IMR-90 (cell line): ENCODE measurements around the gene MLLT10. TPM values are rescaled to one million over a fixed set of nuclear protein-coding genes. Genes with fewer than 3 reads are reported as not detected.
"Not testable (repeated sequence)": the region's sequence is repeated elsewhere in the genome, so short reads cannot be mapped to it uniquely, and the experiment has no call there.

Experiments
- ATAC-seq: fragments of 200-7000 bp; cut with Tn5 transposase; 2 replicates; pipeline ENCODE4 v1.9.1; 2020; ENCODE audit warnings: low read depth, mild to moderate bottlenecking, moderate library complexity
- BruUV-seq: library from RNA; stranded (reverse); fragments of 400-500 nt; replicated peaks from 2 replicates; lab custom pipeline; 2021; lab: Mats Ljungman, UMichigan
- CTCF ChIA-PET: fragments of 300-600 bp; formaldehyde crosslinking; extraction: SDS; loops from one replicate; lab custom pipeline; 2021; ENCODE audit warnings: antibody characterized with exemption; lab: Yijun Ruan, JAX
- POLR2A ChIA-PET: fragments of 300-600 bp; sonication (Branson Sonifier 250); formaldehyde crosslinking; loops from one replicate; lab custom pipeline; 2022; ENCODE audit warnings: antibody characterized with exemption; ENCODE audit not compliant: unreplicated experiment; lab: Charles Lee
- DNase-seq: peaks from one replicate; pipeline ENCODE4 v3.0.0; 2013
- H2AFZ ChIP-seq: replicated peaks from 2 replicates; pipeline ENCODE3; 2013; ENCODE audit warnings: low read length, mild to moderate bottlenecking; ENCODE audit not compliant: poor library complexity
- H2AK5ac ChIP-seq: 2 replicates; pipeline ENCODE4 v1.6.1; 2013; ENCODE audit warnings: low read depth, low read length, inconsistent platforms
- H2AK9ac ChIP-seq: replicated peaks from 2 replicates; pipeline ENCODE3; 2013; ENCODE audit warnings: mild to moderate bottlenecking, low read depth, low read length, moderate library complexity; ENCODE audit not compliant: poor library complexity
- H2BK120ac ChIP-seq: 2 replicates; pipeline ENCODE4 v1.6.1; 2013; ENCODE audit warnings: low read depth, low read length, inconsistent platforms
- H2BK15ac ChIP-seq: 3 replicates; pipeline ENCODE4 v1.6.1; 2013; ENCODE audit warnings: low read depth, low read length, inconsistent platforms
- H2BK20ac ChIP-seq: 2 replicates; pipeline ENCODE4 v1.6.1; 2013; ENCODE audit warnings: low read depth, mild to moderate bottlenecking, inconsistent platforms, low read length, moderate library complexity
- H2BK5ac ChIP-seq: 2 replicates; pipeline ENCODE4 v1.6.1; 2013; ENCODE audit warnings: mild to moderate bottlenecking, low read depth, low read length, inconsistent platforms; ENCODE audit not compliant: poor library complexity, severe bottlenecking
- H3K14ac ChIP-seq: replicated peaks from 2 replicates; pipeline ENCODE4 v1.6.1; 2013; ENCODE audit warnings: low read depth, low read length, inconsistent platforms
- H3K18ac ChIP-seq: 2 replicates; pipeline ENCODE4 v1.6.1; 2013; ENCODE audit warnings: low read depth, low read length, control low read depth
- H3K23ac ChIP-seq: 2 replicates; pipeline ENCODE4 v1.6.1; 2013; ENCODE audit warnings: low read depth, low read length, inconsistent platforms
- H3K27ac ChIP-seq: 2 replicates; pipeline ENCODE4 v1.5.1; 2013; ENCODE audit warnings: mild to moderate bottlenecking, control low read depth, low read length; ENCODE audit not compliant: insufficient read depth
- H3K27me3 ChIP-seq: 2 replicates; pipeline ENCODE4 v1.6.1; 2013; ENCODE audit warnings: low read length; ENCODE audit not compliant: control insufficient read depth, insufficient read depth
- H3K36me3 ChIP-seq: 2 replicates; pipeline ENCODE4 v1.6.1; 2013; ENCODE audit warnings: low read length, mixed read lengths; ENCODE audit not compliant: control insufficient read depth, insufficient read depth
- H3K4ac ChIP-seq: 2 replicates; pipeline ENCODE4 v1.6.1; 2013; ENCODE audit warnings: low read depth, low read length, inconsistent platforms
- H3K4me1 ChIP-seq: 2 replicates; pipeline ENCODE4 v1.6.1; 2013; ENCODE audit warnings: low read length, mixed read lengths; ENCODE audit not compliant: control insufficient read depth, insufficient read depth
- H3K4me2 ChIP-seq: 2 replicates; pipeline ENCODE4 v1.6.1; 2013; ENCODE audit warnings: low read depth, mild to moderate bottlenecking, control low read depth, low read length, moderate library complexity
- H3K4me3 ChIP-seq: 2 replicates; pipeline ENCODE4 v1.5.1; 2013; ENCODE audit warnings: low read depth, mild to moderate bottlenecking, control low read depth, low read length, moderate library complexity; ENCODE audit not compliant: insufficient read depth
- H3K56ac ChIP-seq: 2 replicates; pipeline ENCODE4 v1.6.1; 2013; ENCODE audit warnings: low read length, inconsistent platforms; ENCODE audit not compliant: insufficient read depth; ENCODE audit errors: extremely low read depth
- H3K79me1 ChIP-seq, 2 experiments: 2 replicates each; pipeline ENCODE4 v1.6.1; 2013; ENCODE audit warnings: low read length in 2 of 2, inconsistent platforms in 1 of 2, low read depth in 1 of 2
- H3K9ac ChIP-seq: 2 replicates; pipeline ENCODE4 v1.6.1; 2013; ENCODE audit warnings: low read depth, low read length, control low read depth
- H3K9me1 ChIP-seq: 2 replicates; pipeline ENCODE4 v1.6.1; 2013; ENCODE audit warnings: low read length, inconsistent platforms; ENCODE audit not compliant: insufficient read depth
- H3K9me3 ChIP-seq: 2 replicates; pipeline ENCODE4 v1.6.1; 2013; ENCODE audit warnings: low read length; ENCODE audit not compliant: control insufficient read depth, insufficient read depth
- H4K20me1 ChIP-seq: 2 replicates; pipeline ENCODE4 v1.6.1; 2013; ENCODE audit warnings: low read length, inconsistent platforms; ENCODE audit not compliant: insufficient read depth
- H4K5ac ChIP-seq: 2 replicates; pipeline ENCODE4 v1.6.1; 2013; ENCODE audit warnings: mild to moderate bottlenecking, low read depth, low read length, control low read depth
- H4K8ac ChIP-seq, 2 experiments: 2 replicates each; pipeline ENCODE4 v1.6.1; 2013; ENCODE audit warnings: low read depth in 2 of 2, low read length in 2 of 2, control low read depth in 1 of 2, inconsistent platforms in 1 of 2
- H4K91ac ChIP-seq: 2 replicates; pipeline ENCODE4 v1.6.1; 2013; ENCODE audit warnings: low read depth, low read length, inconsistent platforms; ENCODE audit not compliant: insufficient read depth
- FOS ChIP-seq: fragments of 150-350 bp; IDR thresholded peaks from 2 replicates; pipeline ENCODE4 v1.6.1; 2016; ENCODE audit warnings: low read depth, low read length
- MAFK ChIP-seq: IDR thresholded peaks from 2 replicates; pipeline ENCODE4 v1.6.1; 2012; ENCODE audit warnings: low read depth, low read length, improper control_type of control experiment
- MXI1 ChIP-seq: IDR thresholded peaks from 2 replicates; pipeline ENCODE4 v1.6.1; 2012; ENCODE audit warnings: low read depth, mild to moderate bottlenecking, low read length, moderate library complexity, borderline replicate concordance
- NFE2L2 ChIP-seq: fragments of 150-350 bp; IDR thresholded peaks from 2 replicates; pipeline ENCODE4 v1.6.1; 2016; ENCODE audit warnings: low read depth, mild to moderate bottlenecking, low read length
- WGBS, 2 experiments: methylation state at CpG; one replicate each; pipeline versions ENCODE4 v1.1.5 to v1.1.7; 2013; ENCODE audit warnings: missing lambda C conversion rate in 2 of 2; ENCODE audit not compliant: insufficient read length in 1 of 2; ENCODE audit errors: extremely low coverage in 2 of 2; 5-methylcytosine and 5-hydroxymethylcytosine counted together
- dilution Hi-C: fragments of 300-500 bp; cut with HindIII; formaldehyde crosslinking; loops from one replicate; pipeline ENCODE4 v1.14.3; 2018; ENCODE audit warnings: low sequenced_read_pairs; ENCODE audit not compliant: unreplicated experiment
- in situ Hi-C: fragments of 300-500 bp; cut with MboI; formaldehyde crosslinking; loops from 3 replicates; pipeline ENCODE4 v1.14.3; 2019; ENCODE audit warnings: low sequenced_read_pairs, inconsistent platforms, mixed read lengths
- intact Hi-C: fragments of 100-400 bp; cut with micrococcal nuclease; formaldehyde crosslinking; loops from 2 replicates; pipeline ENCODE4 v1.10.0; 2022
- polyA plus RNA-seq, 3 experiments: library from polyadenylated mRNA; depleted of rRNA; stranded (reverse); fragments of >200 nt; gene quantifications; 2 replicates each; pipeline ENCODE4 v1.2.3, GENCODE V29; 2012; ENCODE audit warnings: low replicate concordance in 1 of 3
- total RNA-seq: library from RNA; depleted of rRNA; stranded (reverse); fragments of >200 nt; gene quantifications from 2 replicates; pipeline ENCODE4 v1.2.3, GENCODE V29; 2012

The MLLT10 gene
- total and polyA plus RNA-seq, 2 of the 4 experiments (the other 2 are of a cell fraction): 22.5 to 29.0 TPM

GRCh38 chr10:21572578-21572977, 38.5 kb downstream of the MLLT10 start:
- no CpG with 5 or more reads among the region's 3 CpGs for WGBS, 2 experiments
- in situ Hi-C loops: no loop called here
- Histone ChIP-seq H2BK5ac (no peak overlapping the region), H4K91ac (no peak overlapping the region), H3K36me3 (peaks cover 6% of the 10 kb centered on the region; the same call in 1 of the 2 replicates), H4K20me1 (peaks cover 46% of the 10 kb centered on the region), H3K23ac (no peak overlapping the region), H3K18ac (no peak overlapping the region), H3K79me1 (peaks cover 21 to 51% of the 10 kb centered on the region in 2 experiments), H2BK20ac (no peak overlapping the region), H3K56ac (no peak overlapping the region), H4K5ac (no peak overlapping the region), H2BK15ac (no peak overlapping the region), H3K27ac (no peak overlapping the region), H4K8ac (no peak overlapping the region), H2AFZ (no peak overlapping the region), H3K4ac (no peak overlapping the region), H3K4me2 (no peak overlapping the region), H3K14ac (0 out of 2 replicates have a peak overlapping the region, but pooled peaks have one; percentile 10), H2AK9ac (no peak overlapping the region), H2BK120ac (no peak overlapping the region), H3K4me1 (peaks cover 2% of the 10 kb centered on the region; the same call in 1 of the 2 replicates), H3K27me3 (no peaks in the 10 kb centered on the region), H3K9me1 (peaks cover 6% of the 10 kb centered on the region; the same call in 1 of the 2 replicates), H3K9me3 (no peaks in the 10 kb centered on the region), H3K9ac (no peak overlapping the region), H2AK5ac (no peak overlapping the region), H3K4me3 (no peak overlapping the region)
- DNase-seq (peak; percentile 72), ATAC-seq (peak; percentile 85)
- BruUV-seq: no TSS peak
- TF ChIP-seq MAFK (no peak), NFE2L2 (no peak), FOS (peak; percentile 35; the same call in 1 of the 2 replicates), MXI1 (no peak)
- CTCF ChIA-PET: no interaction called here
- POLR2A ChIA-PET: no interaction called here
- dilution Hi-C loops: no loop called here
- intact Hi-C loops: no loop called here

- H2BK120ac ChIP-seq, H3K27ac ChIP-seq, H3K18ac ChIP-seq, H3K56ac ChIP-seq, H2BK20ac ChIP-seq, H3K4ac ChIP-seq, H4K8ac ChIP-seq, H4K91ac ChIP-seq, dilution Hi-C loops, H3K4me1 ChIP-seq, H2BK5ac ChIP-seq, POLR2A ChIA-PET, H3K36me3 ChIP-seq, CTCF ChIA-PET, H2BK15ac ChIP-seq, H3K9me1 ChIP-seq, H3K4me3 ChIP-seq, BruUV-seq, DNase-seq, intact Hi-C loops, ATAC-seq, H4K5ac ChIP-seq, H2AK9ac ChIP-seq, H3K9me3 ChIP-seq, H3K14ac ChIP-seq, H3K4me2 ChIP-seq, H2AFZ ChIP-seq, H3K27me3 ChIP-seq, in situ Hi-C loops, H3K9ac ChIP-seq, H2AK5ac ChIP-seq, H3K23ac ChIP-seq: not testable (repeated sequence)
- H4K20me1 ChIP-seq: peaks cover 48% of the 10 kb centered on the region
- no CpG with 5 or more reads among the region's 2 CpGs for WGBS, 2 experiments
- H3K79me1 ChIP-seq: peaks cover 16 to 52% of the 10 kb centered on the region in 2 experiments
These were observed 40.5 kb downstream of the MLLT10 start for GRCh38 chr10:21574514-21574913.
